PC-9 (cell line): ENCODE data around the gene NUP43. TPM values are rescaled to one million over a fixed set of nuclear protein-coding genes. Genes with fewer than 3 reads are reported as not detected.

Source experiments
- BruUV-seq: library from RNA; stranded (reverse); fragments of 400-500 nt; replicated peaks from 2 replicates; lab custom pipeline; 2021; lab: Mats Ljungman, UMichigan
- CTCF ChIA-PET: fragments of 300-600 bp; sonication (Branson Sonifier 250); formaldehyde crosslinking; loops from one replicate; lab custom pipeline; 2022; ENCODE audit warnings: antibody characterized with exemption; lab: Charles Lee
- POLR2A ChIA-PET: fragments of 300-600 bp; sonication (Branson Sonifier 250); formaldehyde crosslinking; loops from one replicate; lab custom pipeline; 2022; ENCODE audit warnings: antibody characterized with exemption; ENCODE audit not compliant: unreplicated experiment; lab: Charles Lee
- DNase-seq, 2 experiments: peaks; one replicate each; pipeline versions ENCODE4 v3.0.0 to v3.0.0-alpha.2; 2015 to 2022; ENCODE audit warnings: mixed read lengths in 1 of 2
- H2AFZ ChIP-seq: fragments of 200-600 bp; sonication (generic); 2 replicates; pipeline ENCODE4 v1.8.1; 2017; ENCODE audit warnings: antibody characterized with exemption
- H3F3A ChIP-seq: fragments of 200-600 bp; sonication (generic); 2 replicates; pipeline ENCODE4 v1.8.1; 2017; ENCODE audit warnings: antibody characterized with exemption, mild to moderate bottlenecking, low read depth; ENCODE audit not compliant: insufficient read depth
- H3K27ac ChIP-seq: fragments of 200-600 bp; sonication (generic); 2 replicates; pipeline ENCODE4 v1.6.1; 2016; ENCODE audit warnings: mixed run types
- H3K27me3 ChIP-seq: fragments of 200-600 bp; sonication (generic); 2 replicates; pipeline ENCODE4 v1.6.1; 2016; ENCODE audit warnings: low read depth, mixed run types; ENCODE audit not compliant: insufficient read depth
- H3K36me3 ChIP-seq: fragments of 200-600 bp; sonication (generic); 2 replicates; pipeline ENCODE4 v1.6.1; 2016; ENCODE audit warnings: low read depth, mixed run types
- H3K4me1 ChIP-seq: fragments of 200-600 bp; sonication (generic); replicated peaks from 2 replicates; pipeline ENCODE4 v1.6.1; 2016; ENCODE audit warnings: mixed run types; ENCODE audit not compliant: insufficient read depth
- H3K4me2 ChIP-seq: fragments of 200-600 bp; sonication (generic); 2 replicates; pipeline ENCODE4 v1.6.1; 2017; ENCODE audit warnings: mixed run types
- H3K4me3 ChIP-seq: fragments of 200-600 bp; sonication (generic); 2 replicates; pipeline ENCODE4 v1.6.1; 2016; ENCODE audit warnings: mixed run types
- H3K79me2 ChIP-seq: fragments of 200-600 bp; sonication (generic); 2 replicates; pipeline ENCODE4 v1.6.1; 2017; ENCODE audit warnings: low read depth, mixed run types
- H3K9me2 ChIP-seq: fragments of 200-600 bp; sonication (generic); 2 replicates; pipeline ENCODE4 v1.8.1; 2017; ENCODE audit warnings: mild to moderate bottlenecking; ENCODE audit not compliant: insufficient read depth
- H3K9me3 ChIP-seq: fragments of 200-600 bp; sonication (generic); 2 replicates; pipeline ENCODE4 v1.8.1; 2016; ENCODE audit warnings: low read depth; ENCODE audit not compliant: insufficient read depth
- H4K20me1 ChIP-seq: fragments of 200-600 bp; sonication (generic); 2 replicates; pipeline ENCODE4 v1.8.1; 2017; ENCODE audit not compliant: insufficient read depth
- EZH2 ChIP-seq: fragments of 200-600 bp; sonication (generic); IDR thresholded peaks from 2 replicates; pipeline ENCODE4 v1.8.0; 2017; ENCODE audit warnings: antibody characterized with exemption, low read depth
- intact Hi-C: fragments of 100-400 bp; cut with micrococcal nuclease; formaldehyde crosslinking; loops from one replicate; pipeline ENCODE4 v1.10.0; 2022; ENCODE audit not compliant: unreplicated experiment
- total RNA-seq: library from RNA; stranded (reverse); gene quantifications from 2 replicates; pipeline ENCODE4 v1.2.3, GENCODE V29; 2021
- TF ChIP-seq, protein P1 (sequence below): fragments of 200-600 bp; sonication (generic); conservative IDR thresholded peaks from 2 replicates; pipeline ENCODE4 v1.6.1; 2017; ENCODE audit warnings: mixed run types, antibody characterized with exemption, mild to moderate bottlenecking, moderate library complexity

Gene NUP43
- total RNA-seq, 1 experiment from 2014 or later: 36.2 TPM

DNA sequence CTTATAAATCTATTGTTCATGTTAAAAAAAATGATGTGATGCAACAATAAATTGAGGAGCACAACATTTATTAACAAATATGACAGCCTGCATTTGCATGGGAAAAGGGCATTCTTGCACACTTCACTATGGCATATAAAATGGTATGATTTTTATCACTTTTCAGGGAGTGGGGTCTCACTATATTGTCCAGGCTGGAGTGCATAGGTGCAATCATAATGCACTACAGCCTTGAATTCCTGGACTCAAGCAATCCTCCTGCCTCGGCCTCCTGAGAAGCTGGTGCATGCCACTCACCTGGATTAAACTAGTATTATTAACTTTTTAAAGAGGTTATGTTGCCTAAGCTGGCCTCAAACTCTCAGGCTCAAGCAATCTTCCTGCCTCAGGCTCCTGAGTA lies 11.4 kb downstream of the NUP43 start:
- CTCF ChIA-PET: no interaction called here

DNA sequence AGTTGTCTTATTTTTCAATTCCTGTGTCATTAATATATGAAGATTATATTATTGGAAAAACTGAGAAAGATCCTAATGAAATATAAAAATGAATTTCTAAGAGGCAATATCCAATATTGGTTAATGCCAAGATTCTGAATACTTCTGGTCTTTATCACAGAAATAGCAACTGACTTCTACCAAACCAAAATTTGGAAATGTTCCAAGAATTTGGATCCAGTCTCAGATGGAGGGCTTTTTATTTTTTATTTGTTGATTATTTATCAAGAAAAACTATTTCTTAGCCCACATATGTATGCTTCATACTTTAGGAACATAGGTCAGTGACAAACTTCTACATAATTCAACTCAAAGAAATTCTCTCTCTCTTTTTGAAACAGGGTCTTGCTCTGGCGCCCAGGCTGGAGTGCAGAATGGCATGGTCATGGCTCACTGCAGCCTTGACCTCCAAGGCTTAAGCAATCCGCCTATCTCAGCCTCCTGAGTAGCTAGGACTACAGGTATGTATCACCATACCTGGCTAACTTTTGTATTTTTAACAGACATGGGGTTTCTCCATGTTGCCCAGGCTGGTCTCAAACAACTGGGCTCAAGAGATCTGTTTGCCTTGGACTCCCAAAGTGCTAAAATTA lies 13.1 kb downstream of the NUP43 start:
- intact Hi-C loops: no loop called here
- TF ChIP-seq EZH2: no peak
- TF ChIP-seq, protein P1, sequence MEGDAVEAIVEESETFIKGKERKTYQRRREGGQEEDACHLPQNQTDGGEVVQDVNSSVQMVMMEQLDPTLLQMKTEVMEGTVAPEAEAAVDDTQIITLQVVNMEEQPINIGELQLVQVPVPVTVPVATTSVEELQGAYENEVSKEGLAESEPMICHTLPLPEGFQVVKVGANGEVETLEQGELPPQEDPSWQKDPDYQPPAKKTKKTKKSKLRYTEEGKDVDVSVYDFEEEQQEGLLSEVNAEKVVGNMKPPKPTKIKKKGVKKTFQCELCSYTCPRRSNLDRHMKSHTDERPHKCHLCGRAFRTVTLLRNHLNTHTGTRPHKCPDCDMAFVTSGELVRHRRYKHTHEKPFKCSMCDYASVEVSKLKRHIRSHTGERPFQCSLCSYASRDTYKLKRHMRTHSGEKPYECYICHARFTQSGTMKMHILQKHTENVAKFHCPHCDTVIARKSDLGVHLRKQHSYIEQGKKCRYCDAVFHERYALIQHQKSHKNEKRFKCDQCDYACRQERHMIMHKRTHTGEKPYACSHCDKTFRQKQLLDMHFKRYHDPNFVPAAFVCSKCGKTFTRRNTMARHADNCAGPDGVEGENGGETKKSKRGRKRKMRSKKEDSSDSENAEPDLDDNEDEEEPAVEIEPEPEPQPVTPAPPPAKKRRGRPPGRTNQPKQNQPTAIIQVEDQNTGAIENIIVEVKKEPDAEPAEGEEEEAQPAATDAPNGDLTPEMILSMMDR: no peak
- Histone ChIP-seq H3K27me3 (no peaks in the 10 kb centered on the region), H4K20me1 (no peaks in the 10 kb centered on the region), H3K9me3 (no peaks in the 10 kb centered on the region), H3K4me2 (no peak overlapping the region), H3K4me3 (no peak overlapping the region), H3F3A (no peaks in the 10 kb centered on the region), H3K9me2 (no peaks in the 10 kb centered on the region), H3K79me2 (no peaks in the 10 kb centered on the region), H3K36me3 (peaks cover 4% of the 10 kb centered on the region; the same call in 1 of the 2 replicates), H2AFZ (no peak overlapping the region), H3K4me1 (no peaks in the 10 kb centered on the region), H3K27ac (no peak overlapping the region)
- no TSS peak for BruUV-seq
- CTCF ChIA-PET: interaction anchor here (0.7 kb wide), 1 partner anchor 22 kb away, joined by 3 read pairs; no protein-coding TSS in a partner anchor
- DNase-seq: no peak
- POLR2A ChIA-PET: no interaction called here

More for the DNA sequence above, 11.4 kb downstream of the NUP43 start:
- no peak overlapping the region for H3K27ac ChIP-seq
- H3K27me3 ChIP-seq: no peaks in the 10 kb centered on the region
- no peaks in the 10 kb centered on the region for H3K9me2 ChIP-seq
- TF ChIP-seq, protein P1: no peak
- no peak for TF ChIP-seq EZH2
- no peak overlapping the region for H3K4me3 ChIP-seq
- POLR2A ChIA-PET: no interaction called here
- BruUV-seq: no TSS peak
- no peak overlapping the region for H2AFZ ChIP-seq
- H3F3A ChIP-seq: no peaks in the 10 kb centered on the region
- H3K4me2 ChIP-seq: no peak overlapping the region
- no peaks in the 10 kb centered on the region for H3K79me2 ChIP-seq
- DNase-seq: no peak
- intact Hi-C loops: no loop called here
- H3K36me3 ChIP-seq: peaks cover 7% of the 10 kb centered on the region; the same call in 1 of the 2 replicates
- no peaks in the 10 kb centered on the region for H3K4me1 ChIP-seq
- H4K20me1 ChIP-seq: no peaks in the 10 kb centered on the region
- no peaks in the 10 kb centered on the region for H3K9me3 ChIP-seq

DNA sequence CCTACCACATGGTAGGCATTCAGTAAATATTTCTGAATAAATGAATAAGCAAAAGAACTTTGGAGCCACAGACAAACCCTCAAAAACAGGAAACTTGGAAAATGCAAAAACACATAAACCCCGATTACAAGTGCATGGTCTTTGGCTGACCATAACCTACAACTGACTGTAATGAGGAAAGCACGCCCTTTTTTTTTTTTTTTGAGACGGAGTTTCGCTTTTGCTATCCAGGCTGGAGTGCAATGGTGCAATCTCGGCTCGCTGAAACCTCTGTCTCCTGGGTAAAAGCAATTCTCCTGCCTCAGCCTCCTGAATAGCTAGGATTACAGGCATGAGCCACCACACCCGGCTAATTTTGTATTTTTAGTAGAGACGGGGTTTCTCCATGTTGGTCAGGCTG lies 16.5 kb downstream of the NUP43 start:
- POLR2A ChIA-PET: no interaction called here
- no peak overlapping the region for H3K4me2 ChIP-seq
- intact Hi-C loops: no loop called here

More for the DNA sequence above, 16.5 kb downstream of the NUP43 start:
- DNase-seq: no peak
- no peaks in the 10 kb centered on the region; the same call in 1 of the 2 replicates for H3F3A ChIP-seq
- no peaks in the 10 kb centered on the region for H4K20me1 ChIP-seq
- CTCF ChIA-PET: no interaction called here
- no peak overlapping the region for H3K27ac ChIP-seq
- BruUV-seq: no TSS peak
- H3K9me3 ChIP-seq: no peaks in the 10 kb centered on the region
- no peaks in the 10 kb centered on the region for H3K4me1 ChIP-seq
- H2AFZ ChIP-seq: no peak overlapping the region
- no peak for TF ChIP-seq EZH2
- TF ChIP-seq, protein P1: no peak
- H3K9me2 ChIP-seq: no peaks in the 10 kb centered on the region
- H3K36me3 ChIP-seq: peaks cover 7% of the 10 kb centered on the region; the same call in 1 of the 2 replicates
- H3K27me3 ChIP-seq: no peaks in the 10 kb centered on the region
- H3K4me3 ChIP-seq: no peak overlapping the region
- H3K79me2 ChIP-seq: no peaks in the 10 kb centered on the region
